ENCODE results near the gene GNG7. TPM values are rescaled to one million over a fixed set of nuclear protein-coding genes. Genes with fewer than 3 reads are reported as not detected.
"Not testable (repeated sequence)": the region's sequence is repeated elsewhere in the genome, so short reads cannot be mapped to it uniquely, and the experiment has no call there.

GNG7 gene
- total RNA-seq, 4 donors from 2014 or later, result 2.1 to 4.3 (median 3.0) TPM

DNA sequence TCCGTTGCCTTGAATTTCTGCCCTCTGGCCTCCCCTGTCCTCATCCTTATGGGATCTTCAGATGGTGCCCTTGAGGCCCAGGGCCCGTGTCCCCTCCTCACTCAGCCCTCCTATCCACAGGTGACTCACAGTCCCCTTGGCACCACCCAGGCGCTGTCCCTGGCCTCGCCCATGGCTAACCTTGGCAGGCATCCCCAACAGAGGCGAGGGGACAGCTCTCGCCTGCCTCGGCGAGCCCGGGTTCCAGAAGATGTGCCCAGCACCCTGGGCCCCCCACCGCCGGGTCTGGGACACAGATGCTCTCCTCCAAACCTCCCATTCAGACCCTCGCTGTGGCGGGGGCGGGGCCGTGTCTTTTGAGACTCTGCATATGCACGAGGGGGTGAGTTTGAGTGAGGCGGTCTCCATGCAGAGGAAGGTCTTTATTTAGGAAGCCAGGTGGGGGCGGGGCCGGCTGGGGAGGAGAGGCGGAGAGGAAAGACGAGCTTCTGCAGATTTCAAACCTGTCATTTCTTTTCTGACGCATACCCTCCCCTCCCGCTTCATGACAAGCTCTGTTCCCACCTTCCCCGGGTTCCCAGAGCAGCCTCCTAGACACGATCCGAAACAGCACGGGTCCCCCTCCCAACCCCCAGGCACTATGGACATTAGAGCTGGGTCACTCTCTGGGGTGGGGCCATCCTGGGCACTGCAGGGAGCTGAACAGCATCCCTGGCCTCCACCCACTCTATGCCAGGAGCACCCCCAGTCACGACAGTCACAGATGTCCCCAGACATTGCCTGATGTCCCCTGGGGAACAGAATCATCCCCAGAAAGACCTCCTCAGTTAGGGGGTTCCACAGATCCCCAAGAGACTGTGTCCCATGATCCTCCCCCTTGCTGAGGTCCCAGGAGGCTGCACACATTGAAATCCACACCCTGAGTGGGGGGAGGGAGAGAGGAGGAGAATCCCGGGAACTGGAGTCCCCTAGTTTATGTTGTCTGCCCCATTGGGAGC, 48.5 kb downstream of the GNG7 start:
- DNase-seq (ENCODE audit: low spot score in 2 of 2), result no peak
- WGBS, result 27% methylated on average over 19 of the region's 29 CpGs

GRCh38 chr19:2653218-2653617, 49.3 kb downstream of the GNG7 start:
- Histone ChIP-seq H3K4me1 (peaks cover 4% of the 10 kb centered on the region), H3K4me3 (no peak overlapping the region), H3K36me3 (no peaks in the 10 kb centered on the region), H3K27ac (no peak overlapping the region), H3K27me3 (peaks cover 9% of the 10 kb centered on the region), H3K9me3 (no peaks in the 10 kb centered on the region)
- DNase-seq (ENCODE audit: low spot score in 2 of 2), result no peak
- WGBS, result 78% methylated on average over 9 of the region's 9 CpGs
- TF ChIP-seq POLR2AphosphoS5 (IDR thresholded peaks at IDR 0.05) (no peak), EP300 (IDR thresholded peaks at IDR 0.05) (no peak), CTCF (IDR thresholded peaks at IDR 0.05) (no peak)

More for the DNA sequence above, 48.5 kb downstream of the GNG7 start:
- Histone ChIP-seq H3K9me3 (no peaks in the 10 kb centered on the region), H3K4me3 (no peak overlapping the region), H3K27ac (no peak overlapping the region), H3K36me3 (no peaks in the 10 kb centered on the region), H3K4me1 (peaks cover 4% of the 10 kb centered on the region), H3K27me3 (peaks cover 9% of the 10 kb centered on the region)
- TF ChIP-seq EP300 (IDR thresholded peaks at IDR 0.05) (no peak), POLR2AphosphoS5 (IDR thresholded peaks at IDR 0.05) (no peak), POLR2A (IDR thresholded peaks at IDR 0.05) (no peak), CTCF (IDR thresholded peaks at IDR 0.05) (no peak)

DNA sequence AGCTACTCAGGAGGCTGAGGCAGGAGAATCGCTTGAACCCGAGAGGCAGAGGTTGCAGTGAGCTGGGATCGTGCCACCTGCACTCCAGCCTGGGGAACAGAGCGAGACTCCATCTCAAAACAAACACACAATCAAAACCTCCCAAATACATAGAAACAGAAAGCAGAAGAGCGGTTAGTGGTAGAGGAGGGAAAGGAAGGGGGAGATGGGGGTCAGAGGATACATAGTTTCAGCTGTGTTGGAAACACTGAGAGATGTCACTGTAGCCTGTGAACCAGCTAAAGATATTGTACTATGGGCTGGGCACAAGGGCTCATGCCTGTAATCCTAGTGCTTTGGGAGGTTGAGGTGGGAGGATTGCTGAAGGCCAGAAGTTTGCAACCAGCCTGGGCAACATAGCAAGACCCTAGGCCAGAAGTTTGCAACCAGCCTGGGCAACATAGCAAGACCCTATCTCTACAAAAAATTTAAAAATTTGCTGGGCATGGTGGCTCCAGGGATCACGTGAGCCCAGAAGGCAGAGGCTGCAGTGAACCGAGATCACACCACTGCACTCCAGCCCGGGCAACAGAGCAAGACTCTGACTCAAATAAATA, 49.9 kb downstream of the GNG7 start:
- Histone ChIP-seq H3K27ac (no peak overlapping the region), H3K4me1 (peaks cover 4% of the 10 kb centered on the region), H3K36me3 (no peaks in the 10 kb centered on the region), H3K9me3 (no peaks in the 10 kb centered on the region), H3K4me3 (no peak overlapping the region), H3K27me3 (peaks cover 9% of the 10 kb centered on the region)
- no peak for DNase-seq (ENCODE audit: low spot score in 2 of 2)
- TF ChIP-seq POLR2AphosphoS5 (IDR thresholded peaks at IDR 0.05) (no peak), EP300 (IDR thresholded peaks at IDR 0.05) (no peak), POLR2A (IDR thresholded peaks at IDR 0.05) (no peak), CTCF (IDR thresholded peaks at IDR 0.05) (no peak)
- 93% methylated on average over 8 of the region's 8 CpGs for WGBS

DNA sequence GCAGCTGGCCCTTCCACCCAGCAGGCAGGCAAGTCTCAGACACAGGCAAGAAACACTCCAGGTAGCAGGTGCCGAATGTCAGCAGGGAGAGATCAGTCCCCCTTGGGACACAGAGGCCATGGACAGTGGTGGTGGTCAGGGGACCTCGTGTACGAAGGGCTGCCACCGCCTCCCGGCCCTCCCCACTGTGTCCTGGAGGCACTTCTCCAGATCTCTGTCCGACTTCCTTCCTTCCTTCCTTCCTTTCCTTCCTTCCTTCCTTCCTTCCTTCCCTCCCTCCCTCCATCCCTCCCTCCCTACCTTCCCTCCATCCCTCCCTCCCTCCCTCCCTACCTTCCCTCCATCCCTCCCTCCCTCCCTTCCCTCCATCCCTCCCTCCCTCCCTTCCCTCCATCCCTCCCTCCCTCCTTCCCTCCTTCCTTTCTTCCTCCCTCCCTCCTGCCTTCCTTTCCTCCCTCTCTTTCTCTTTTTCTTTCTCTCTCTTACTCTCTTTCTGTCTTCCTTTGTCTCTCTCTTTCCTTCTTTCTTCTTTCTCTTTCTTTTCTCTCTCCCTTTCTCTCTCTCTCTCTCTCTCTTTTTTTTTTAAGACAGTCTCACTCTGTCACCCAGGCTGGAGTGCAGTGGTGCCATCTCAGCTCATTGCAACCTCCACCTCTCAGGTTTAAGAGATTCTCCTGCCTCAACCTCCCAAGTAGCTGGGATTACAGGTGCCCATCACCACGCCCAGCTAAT, 51.3 kb downstream of the GNG7 start:
- not testable (repeated sequence) for H3K4me1 ChIP-seq; H3K4me3 ChIP-seq; H3K27me3 ChIP-seq; H3K27ac ChIP-seq; H3K9me3 ChIP-seq; H3K36me3 ChIP-seq; DNase-seq (ENCODE audit: low spot score in 2 of 2)
- 74% methylated on average over 6 of the region's 7 CpGs for WGBS

DNA sequence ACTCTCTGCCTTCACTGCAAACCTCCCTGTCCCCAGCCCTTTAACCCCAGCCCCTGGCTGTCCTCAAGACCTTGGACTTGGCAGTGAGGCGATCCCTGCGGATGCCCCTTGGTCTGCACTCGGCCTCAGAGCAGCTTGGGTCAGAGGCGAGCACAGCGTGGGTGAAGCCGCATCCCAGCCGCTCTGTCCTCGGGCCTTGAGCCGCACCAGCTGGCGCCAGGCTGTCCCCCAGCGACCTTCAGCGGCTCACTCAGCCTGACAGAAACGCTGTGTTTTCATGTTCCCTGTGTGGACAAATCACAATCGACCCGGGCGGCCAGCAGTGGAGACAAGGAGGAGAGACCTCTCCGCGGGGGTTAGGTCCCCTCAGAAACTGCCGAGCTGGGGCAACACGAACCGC, 52.0 kb downstream of the GNG7 start:
- 81% methylated on average over 16 of the region's 21 CpGs for WGBS
- DNase-seq (ENCODE audit: low spot score in 2 of 2), result no peak
- Histone ChIP-seq H3K9me3 (no peaks in the 10 kb centered on the region), H3K36me3 (no peaks in the 10 kb centered on the region), H3K4me1 (peaks cover 4% of the 10 kb centered on the region), H3K4me3 (no peak overlapping the region), H3K27me3 (peaks cover 9% of the 10 kb centered on the region), H3K27ac (no peak overlapping the region)
- TF ChIP-seq EP300 (IDR thresholded peaks at IDR 0.05), result no peak
- TF ChIP-seq POLR2A (IDR thresholded peaks at IDR 0.05), result no peak
- TF ChIP-seq POLR2AphosphoS5 (IDR thresholded peaks at IDR 0.05), result no peak
- TF ChIP-seq CTCF (IDR thresholded peaks at IDR 0.05), result no peak

Measured in suprapubic skin (tissue), 4 donors.